GM19238 (cell line): ENCODE results near the gene SPPL3.
A peak's percentile ranks its signal among the peaks of the same experiment; 100 is the strongest.

Source experiments
- DNase-seq: peaks from one replicate; pipeline ENCODE4 v3.0.0; 2011; ENCODE audit warnings: low spot score; ENCODE audit not compliant: insufficient read length

SPPL3 gene

GRCh38 chr12:120725659-120726509, 178.3 kb downstream of the SPPL3 start, which contains the start of gene ACADS:
Gene ACADS, plus strand, starts transcription at chr12:120725826. Its CDS starts 60 bp downstream, at chr12:120725886.
- peak; percentile 97 for DNase-seq

GRCh38 chr12:120725151-120725658, 179.0 kb downstream of the SPPL3 start:
- DNase-seq: no peak

GRCh38 chr12:120724720-120725119, 179.4 kb downstream of the SPPL3 start:
- DNase-seq: no peak

GRCh38 chr12:120722784-120723183, 181.4 kb downstream of the SPPL3 start:
- no peak for DNase-seq

GRCh38 chr12:120721866-120722265, 182.3 kb downstream of the SPPL3 start:
- no peak for DNase-seq

GRCh38 chr12:120720987-120721801, 183.0 kb downstream of the SPPL3 start:
- no peak for DNase-seq

GRCh38 chr12:120720234-120720986, 183.7 kb downstream of the SPPL3 start:
- DNase-seq: no peak

GRCh38 chr12:120719496-120720233, 184.5 kb downstream of the SPPL3 start:
- DNase-seq: no peak

- DNase-seq: no peak
These were observed 185.1 kb downstream of the SPPL3 start for GRCh38 chr12:120719072-120719471.

GRCh38 chr12:120718055-120718454, 186.1 kb downstream of the SPPL3 start:
- DNase-seq: no peak

GRCh38 chr12:120713861-120714482, 190.2 kb downstream of the SPPL3 start:
- peak; percentile 60 for DNase-seq

- DNase-seq: no peak
These were observed 191.5 kb downstream of the SPPL3 start for GRCh38 chr12:120712610-120713009.
